Activated T-cell treated with anti-CD3 and anti-CD28 coated beads, Interleukin-2, amount 50 U/mL, for 24 hours (primary cell): Measurements from ENCODE around the gene LRRC75A.
A peak's percentile ranks its signal among the peaks of the same experiment; 100 is the strongest.

Experiments used
- DNase-seq: peaks from one replicate; pipeline ENCODE4 v3.0.0-alpha.2; 2020
- H3K27ac Mint-ChIP-seq: 2 replicates; pipeline ENCODE4 v1.8.0; 2020; ENCODE audit warnings: mild to moderate bottlenecking, mixed read lengths
- H3K27me3 Mint-ChIP-seq: 2 replicates; pipeline ENCODE4 v1.8.0; 2020; ENCODE audit warnings: mixed read lengths
- H3K36me3 Mint-ChIP-seq: 2 replicates; pipeline ENCODE4 v1.8.0; 2020; ENCODE audit warnings: low read depth, mixed read lengths
- H3K4me1 Mint-ChIP-seq: 2 replicates; pipeline ENCODE4 v1.8.0; 2020; ENCODE audit warnings: low read depth, mixed read lengths
- H3K4me3 Mint-ChIP-seq: 2 replicates; pipeline ENCODE4 v1.8.0; 2020; ENCODE audit warnings: mild to moderate bottlenecking, moderate library complexity, mixed read lengths
- H3K9me3 Mint-ChIP-seq: 2 replicates; pipeline ENCODE4 v1.8.0; 2020; ENCODE audit warnings: mixed read lengths

Gene LRRC75A

GRCh38 chr17:16430650-16431049 lies 61.3 kb downstream of the LRRC75A start:
- no peak for DNase-seq
- Mint-ChIP-seq H3K4me1 (peaks cover 6% of the 10 kb centered on the region), H3K9me3 (no peaks in the 10 kb centered on the region), H3K36me3 (peaks cover 65% of the 10 kb centered on the region), H3K27me3 (no peaks in the 10 kb centered on the region), H3K27ac (no peak overlapping the region), H3K4me3 (no peak overlapping the region)

GRCh38 chr17:16429083-16429482 lies 62.9 kb downstream of the LRRC75A start:
- Mint-ChIP-seq H3K36me3 (peaks cover 72% of the 10 kb centered on the region), H3K27ac (peak overlapping the region; percentile 50), H3K9me3 (no peaks in the 10 kb centered on the region), H3K4me1 (peaks cover 6% of the 10 kb centered on the region), H3K4me3 (no peak overlapping the region), H3K27me3 (no peaks in the 10 kb centered on the region)
- no peak for DNase-seq

GRCh38 chr17:16428098-16428882 lies 63.7 kb downstream of the LRRC75A start:
- DNase-seq = peak; percentile 72
- H3K4me3 Mint-ChIP-seq = no peak overlapping the region
- H3K9me3 Mint-ChIP-seq = no peaks in the 10 kb centered on the region
- H3K4me1 Mint-ChIP-seq = peaks cover 6% of the 10 kb centered on the region
- H3K27ac Mint-ChIP-seq = peak overlapping the region; percentile 47
- H3K27me3 Mint-ChIP-seq = no peaks in the 10 kb centered on the region
- peaks cover 72% of the 10 kb centered on the region for H3K36me3 Mint-ChIP-seq

- peaks cover 75% of the 10 kb centered on the region for H3K36me3 Mint-ChIP-seq
- H3K9me3 Mint-ChIP-seq = no peaks in the 10 kb centered on the region
- peak overlapping the region; percentile 72 for H3K27ac Mint-ChIP-seq
- H3K4me1 Mint-ChIP-seq = peaks cover 9% of the 10 kb centered on the region
- H3K27me3 Mint-ChIP-seq = no peaks in the 10 kb centered on the region
- no peak overlapping the region for H3K4me3 Mint-ChIP-seq
- DNase-seq = no peak
These were observed 65.0 kb downstream of the LRRC75A start for GRCh38 chr17:16427020-16427419.

GRCh38 chr17:16425698-16426659 lies 66.0 kb downstream of the LRRC75A start:
- H3K27me3 Mint-ChIP-seq = no peaks in the 10 kb centered on the region
- H3K4me1 Mint-ChIP-seq = peaks cover 13% of the 10 kb centered on the region
- H3K9me3 Mint-ChIP-seq = no peaks in the 10 kb centered on the region
- H3K36me3 Mint-ChIP-seq = peaks cover 74% of the 10 kb centered on the region
- no peak for DNase-seq
- H3K4me3 Mint-ChIP-seq = no peak overlapping the region
- peak overlapping the region; percentile 72 for H3K27ac Mint-ChIP-seq

GRCh38 chr17:16425202-16425601 lies 66.8 kb downstream of the LRRC75A start:
- H3K27ac Mint-ChIP-seq = no peak overlapping the region
- DNase-seq = no peak
- H3K4me1 Mint-ChIP-seq = peaks cover 21% of the 10 kb centered on the region
- H3K4me3 Mint-ChIP-seq = no peak overlapping the region
- H3K27me3 Mint-ChIP-seq = no peaks in the 10 kb centered on the region
- H3K9me3 Mint-ChIP-seq = no peaks in the 10 kb centered on the region
- peaks cover 76% of the 10 kb centered on the region for H3K36me3 Mint-ChIP-seq

GRCh38 chr17:16423226-16423872 lies 68.6 kb downstream of the LRRC75A start:
- peaks cover 77% of the 10 kb centered on the region for H3K36me3 Mint-ChIP-seq
- H3K27me3 Mint-ChIP-seq = no peaks in the 10 kb centered on the region
- peaks cover 37% of the 10 kb centered on the region for H3K4me1 Mint-ChIP-seq
- no peaks in the 10 kb centered on the region for H3K9me3 Mint-ChIP-seq
- no peak overlapping the region for H3K4me3 Mint-ChIP-seq
- no peak for DNase-seq
- no peak overlapping the region for H3K27ac Mint-ChIP-seq

- DNase-seq = no peak
- Mint-ChIP-seq H3K4me1 (peaks cover 45% of the 10 kb centered on the region), H3K36me3 (peaks cover 80% of the 10 kb centered on the region), H3K4me3 (no peak overlapping the region), H3K27ac (peak overlapping the region; percentile 24), H3K27me3 (no peaks in the 10 kb centered on the region), H3K9me3 (no peaks in the 10 kb centered on the region)
These were observed 69.6 kb downstream of the LRRC75A start for GRCh38 chr17:16422416-16422815.

- peaks cover 73% of the 10 kb centered on the region for H3K36me3 Mint-ChIP-seq
- H3K27ac Mint-ChIP-seq = peak overlapping the region; percentile 100
- no peaks in the 10 kb centered on the region for H3K27me3 Mint-ChIP-seq
- DNase-seq = peak; percentile 69
- peak overlapping the region; percentile 67 for H3K4me3 Mint-ChIP-seq
- no peaks in the 10 kb centered on the region for H3K9me3 Mint-ChIP-seq
- H3K4me1 Mint-ChIP-seq = peaks cover 61% of the 10 kb centered on the region
These were observed 72.1 kb downstream of the LRRC75A start for GRCh38 chr17:16419929-16420271.

- peak; percentile 66 for DNase-seq
- Mint-ChIP-seq H3K27ac (peak overlapping the region; percentile 100), H3K9me3 (no peaks in the 10 kb centered on the region), H3K27me3 (no peaks in the 10 kb centered on the region), H3K36me3 (peaks cover 76% of the 10 kb centered on the region), H3K4me1 (peaks cover 66% of the 10 kb centered on the region), H3K4me3 (peak overlapping the region; percentile 67)
These were observed 72.7 kb downstream of the LRRC75A start for GRCh38 chr17:16419074-16419928.

- Mint-ChIP-seq H3K27me3 (no peaks in the 10 kb centered on the region), H3K36me3 (peaks cover 78% of the 10 kb centered on the region), H3K27ac (peak overlapping the region; percentile 100), H3K9me3 (no peaks in the 10 kb centered on the region), H3K4me1 (peaks cover 69% of the 10 kb centered on the region), H3K4me3 (peak overlapping the region; percentile 67)
- DNase-seq = peak; percentile 44
These were observed 73.3 kb downstream of the LRRC75A start for GRCh38 chr17:16418685-16419068.

GRCh38 chr17:16417896-16418684 lies 73.9 kb downstream of the LRRC75A start:
- peaks cover 69% of the 10 kb centered on the region for H3K4me1 Mint-ChIP-seq

GRCh38 chr17:16417399-16417798 lies 74.6 kb downstream of the LRRC75A start:
- Mint-ChIP-seq H3K27me3 (no peaks in the 10 kb centered on the region), H3K4me3 (peak overlapping the region; percentile 99), H3K4me1 (peaks cover 65% of the 10 kb centered on the region), H3K36me3 (peaks cover 65% of the 10 kb centered on the region), H3K27ac (peak overlapping the region; percentile 100), H3K9me3 (no peaks in the 10 kb centered on the region)
- DNase-seq = no peak

More at GRCh38 chr17:16417896-16418684, 73.9 kb downstream of the LRRC75A start:
- no peaks in the 10 kb centered on the region for H3K27me3 Mint-ChIP-seq
- DNase-seq = no peak
- peak overlapping the region; percentile 67 for H3K4me3 Mint-ChIP-seq
- H3K27ac Mint-ChIP-seq = peak overlapping the region; percentile 100
- H3K36me3 Mint-ChIP-seq = peaks cover 72% of the 10 kb centered on the region
- H3K9me3 Mint-ChIP-seq = no peaks in the 10 kb centered on the region
